ENCODE data around the gene MOXD1. TPM values are rescaled to one million over a fixed set of nuclear protein-coding genes. Genes with fewer than 3 reads are reported as not detected.

The MOXD1 gene
- total and polyA plus RNA-seq, 5 donors from 2014 or later: not detected

DNA sequence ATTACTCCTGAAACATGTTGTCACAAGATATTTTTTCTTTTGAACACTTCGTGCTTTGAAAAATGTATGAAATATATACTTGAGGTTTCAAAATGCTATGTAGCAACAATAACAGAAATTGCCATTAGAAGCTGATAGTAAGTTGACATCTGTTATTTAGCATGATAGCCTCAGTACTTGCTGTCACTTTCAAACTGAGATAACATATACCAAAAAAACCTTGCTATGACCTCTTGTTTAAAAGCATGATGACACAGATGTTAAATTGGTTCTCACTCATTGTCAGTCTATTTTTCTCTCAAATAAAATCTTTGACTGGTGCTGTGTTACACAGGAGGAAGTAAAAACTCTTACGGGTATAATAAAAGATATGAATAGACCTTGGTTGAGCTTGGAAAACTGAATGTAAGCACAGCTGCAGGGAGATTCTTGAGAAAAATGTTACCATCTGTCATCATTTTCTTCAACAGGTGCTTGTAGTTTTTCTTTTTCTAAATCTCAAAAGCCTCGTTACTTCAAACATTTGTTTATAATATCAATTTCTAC lies 18.6 kb downstream of the MOXD1 start:
- H3K4me1 Mint-ChIP-seq: no peaks in the 10 kb centered on the region
- H3K36me3 Mint-ChIP-seq: no peaks in the 10 kb centered on the region
- H3K9me3 Mint-ChIP-seq: peaks cover 0 to 4% (median 0%) of the 10 kb centered on the region in 7 donors
- Histone ChIP-seq H3K9me3 (ENCODE audit: control insufficient read depth in 2 of 2, low read length in 2 of 2) (no peaks in the 10 kb centered on the region), H3K4me3 (ENCODE audit: low read depth, low read length) (no peak overlapping the region), H3K36me3 (ENCODE audit: control insufficient read depth, insufficient read depth, low read length) (no peaks in the 10 kb centered on the region), H3K4me1 (ENCODE audit: control insufficient read depth, insufficient read depth, low read length, poor library complexity, severe bottlenecking) (no peaks in the 10 kb centered on the region), H3K27me3 (ENCODE audit: control insufficient read depth, insufficient read depth, low read length) (no peaks in the 10 kb centered on the region), H3K27ac (ENCODE audit: insufficient read depth, low read length, poor library complexity, severe bottlenecking) (no peak overlapping the region)
- no peak overlapping the region for H3K27ac Mint-ChIP-seq
- peaks cover 32% of the 10 kb centered on the region for H3K27me3 Mint-ChIP-seq
- ATAC-seq (ENCODE audit: low read depth in 2 of 2) (no peak), DNase-seq (no peak)
- H3K4me3 Mint-ChIP-seq: no peak overlapping the region

DNA sequence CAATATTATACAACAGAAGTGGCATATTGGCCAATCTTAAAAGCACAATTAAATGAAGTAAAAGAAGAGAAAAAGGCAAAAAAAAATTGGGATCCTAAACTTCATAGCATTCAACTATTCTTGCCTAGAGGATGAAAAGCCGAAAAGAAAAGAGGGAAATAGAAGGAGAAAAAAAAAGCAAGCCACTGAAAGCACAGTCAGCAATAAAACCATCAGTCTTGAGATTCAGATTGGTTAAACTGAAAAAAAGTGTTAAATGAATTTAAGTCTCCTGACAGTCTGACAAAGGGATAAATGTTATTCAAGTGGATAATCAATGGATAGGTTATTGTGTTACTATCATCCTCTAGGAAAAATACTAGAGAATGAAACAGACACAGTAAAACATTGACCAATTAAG lies 19.9 kb downstream of the MOXD1 start:
- Histone ChIP-seq H3K27ac (ENCODE audit: insufficient read depth, low read length, poor library complexity, severe bottlenecking) (no peak overlapping the region), H3K27me3 (ENCODE audit: control insufficient read depth, insufficient read depth, low read length) (no peaks in the 10 kb centered on the region), H3K4me1 (ENCODE audit: control insufficient read depth, insufficient read depth, low read length, poor library complexity, severe bottlenecking) (no peaks in the 10 kb centered on the region), H3K9me3 (ENCODE audit: control insufficient read depth in 2 of 2, low read length in 2 of 2) (no peaks in the 10 kb centered on the region), H3K4me3 (ENCODE audit: low read depth, low read length) (no peak overlapping the region), H3K36me3 (ENCODE audit: control insufficient read depth, insufficient read depth, low read length) (no peaks in the 10 kb centered on the region)
- no peaks in the 10 kb centered on the region for H3K36me3 Mint-ChIP-seq
- no peak overlapping the region for H3K27ac Mint-ChIP-seq
- ATAC-seq (ENCODE audit: low read depth in 2 of 2) (no peak), DNase-seq (no peak)
- H3K4me3 Mint-ChIP-seq: no peak overlapping the region
- no peaks in the 10 kb centered on the region for H3K4me1 Mint-ChIP-seq
- H3K9me3 Mint-ChIP-seq: peaks cover 0 to 4% (median 0%) of the 10 kb centered on the region in 7 donors
- peaks cover 24% of the 10 kb centered on the region for H3K27me3 Mint-ChIP-seq

DNA sequence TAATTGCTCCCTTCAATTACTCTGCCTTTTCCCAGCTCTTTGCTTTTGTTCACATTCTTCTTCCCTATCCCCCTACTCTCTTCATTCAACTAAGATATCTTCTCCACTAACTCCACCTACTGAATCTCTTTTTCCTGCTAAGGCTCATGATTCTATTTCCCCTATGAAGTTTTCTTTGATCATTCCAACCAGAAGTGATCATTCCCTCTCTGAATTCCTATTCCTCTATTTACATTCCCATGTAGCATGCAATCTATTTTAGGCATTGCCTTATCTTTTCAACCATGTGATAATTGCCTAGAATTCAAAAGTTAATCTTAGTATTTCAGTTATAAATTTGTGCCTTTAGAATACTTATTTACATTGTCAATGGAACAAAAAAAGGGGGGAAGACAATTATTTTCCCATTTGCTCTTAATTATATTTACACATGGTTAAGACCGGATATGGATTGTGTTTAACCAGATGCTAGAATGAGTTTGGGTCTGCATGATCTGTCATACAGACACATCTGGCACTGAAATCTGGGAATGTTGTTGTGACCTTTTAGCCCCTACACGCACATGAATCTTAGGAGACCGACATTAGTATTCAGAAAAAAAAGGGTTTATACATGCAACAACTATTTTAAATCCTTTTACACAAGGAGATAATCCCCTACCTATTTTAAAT lies 20.8 kb downstream of the MOXD1 start:
- no peaks in the 10 kb centered on the region for H3K4me1 ChIP-seq (ENCODE audit: control insufficient read depth, insufficient read depth, low read length, poor library complexity, severe bottlenecking)
- ATAC-seq (ENCODE audit: low read depth in 2 of 2) (no peak), DNase-seq (no peak)
- peaks cover 0 to 4% (median 0%) of the 10 kb centered on the region in 7 donors for H3K9me3 Mint-ChIP-seq
- peaks cover 24% of the 10 kb centered on the region for H3K27me3 Mint-ChIP-seq
- H3K4me3 Mint-ChIP-seq: no peak overlapping the region
- H3K4me1 Mint-ChIP-seq: no peaks in the 10 kb centered on the region
- H3K27ac Mint-ChIP-seq: no peak overlapping the region
- no peaks in the 10 kb centered on the region for H3K36me3 ChIP-seq (ENCODE audit: control insufficient read depth, insufficient read depth, low read length)
- no peak overlapping the region for H3K4me3 ChIP-seq (ENCODE audit: low read depth, low read length)
- no peak overlapping the region for H3K27ac ChIP-seq (ENCODE audit: insufficient read depth, low read length, poor library complexity, severe bottlenecking)
- H3K36me3 Mint-ChIP-seq: no peaks in the 10 kb centered on the region
- H3K9me3 ChIP-seq (ENCODE audit: control insufficient read depth in 2 of 2, low read length in 2 of 2): no peaks in the 10 kb centered on the region
- H3K27me3 ChIP-seq (ENCODE audit: control insufficient read depth, insufficient read depth, low read length): no peaks in the 10 kb centered on the region

DNA sequence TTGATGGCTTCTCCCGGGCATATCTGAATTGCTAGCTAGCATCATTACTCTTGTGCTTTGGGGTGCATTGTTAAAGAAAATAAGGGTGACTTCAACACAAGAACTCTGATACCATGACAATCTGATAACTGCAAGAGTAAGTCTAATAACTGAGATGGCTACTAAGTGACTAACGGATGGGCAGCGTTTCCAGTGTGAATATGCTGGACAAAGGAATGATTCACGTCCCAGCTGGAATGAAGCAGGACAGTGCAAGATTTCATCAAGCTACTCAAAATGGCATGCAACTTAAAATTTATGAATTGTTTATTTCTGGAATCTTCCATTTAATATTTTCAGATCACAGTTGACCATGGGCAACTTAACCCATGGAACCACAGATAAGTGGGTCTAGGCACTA lies 31.7 kb downstream of the MOXD1 start:
- H3K4me1 ChIP-seq (ENCODE audit: control insufficient read depth, insufficient read depth, low read length, poor library complexity, severe bottlenecking): no peaks in the 10 kb centered on the region
- Mint-ChIP-seq H3K36me3 (no peaks in the 10 kb centered on the region), H3K9me3 (no peaks in the 10 kb centered on the region), H3K4me1 (peaks cover 0 to 2% (median 0%) of the 10 kb centered on the region in 4 donors), H3K27me3 (peaks cover 24% of the 10 kb centered on the region), H3K4me3 (no peak overlapping the region), H3K27ac (no peak overlapping the region)
- H3K36me3 ChIP-seq (ENCODE audit: control insufficient read depth, insufficient read depth, low read length): no peaks in the 10 kb centered on the region
- no peak for DNase-seq
- ATAC-seq (ENCODE audit: low read depth in 2 of 2): no peak
- H3K27me3 ChIP-seq (ENCODE audit: control insufficient read depth, insufficient read depth, low read length): peaks cover 8% of the 10 kb centered on the region
- no peak overlapping the region for H3K27ac ChIP-seq (ENCODE audit: insufficient read depth, low read length, poor library complexity, severe bottlenecking)
- H3K9me3 ChIP-seq (ENCODE audit: control insufficient read depth in 2 of 2, low read length in 2 of 2): no peaks in the 10 kb centered on the region
- H3K4me3 ChIP-seq (ENCODE audit: low read depth, low read length): no peak overlapping the region

DNA sequence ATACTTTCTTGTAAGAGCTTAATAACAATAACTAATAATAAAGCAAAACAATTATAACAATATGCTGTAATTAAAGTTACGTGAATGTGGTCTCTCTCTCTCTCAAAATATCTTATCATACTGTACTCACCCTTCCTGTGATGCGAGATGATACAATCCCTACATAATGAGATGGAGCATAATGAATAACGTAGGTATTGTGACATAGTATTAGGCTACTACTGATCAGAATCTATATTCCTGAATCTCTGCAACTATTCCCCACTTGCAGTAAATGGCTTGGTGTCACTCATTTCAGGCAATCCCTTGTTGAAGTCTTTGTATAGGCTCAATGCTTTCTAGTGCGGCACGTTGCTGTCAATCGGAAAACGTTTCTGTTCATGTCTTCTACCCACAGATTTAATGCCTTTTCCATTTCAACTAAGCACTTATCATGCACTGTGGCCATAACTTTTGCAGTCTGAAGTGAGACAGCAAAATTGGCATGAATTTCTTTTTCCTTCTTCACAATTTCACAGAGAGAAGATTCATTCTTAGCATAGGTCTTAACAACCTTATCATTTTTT lies 32.3 kb downstream of the MOXD1 start:
- H3K4me3 Mint-ChIP-seq: no peak overlapping the region
- Histone ChIP-seq H3K4me3 (ENCODE audit: low read depth, low read length) (no peak overlapping the region), H3K4me1 (ENCODE audit: control insufficient read depth, insufficient read depth, low read length, poor library complexity, severe bottlenecking) (no peaks in the 10 kb centered on the region), H3K9me3 (ENCODE audit: control insufficient read depth in 2 of 2, low read length in 2 of 2) (no peaks in the 10 kb centered on the region), H3K36me3 (ENCODE audit: control insufficient read depth, insufficient read depth, low read length) (no peaks in the 10 kb centered on the region), H3K27ac (ENCODE audit: insufficient read depth, low read length, poor library complexity, severe bottlenecking) (no peak overlapping the region), H3K27me3 (ENCODE audit: control insufficient read depth, insufficient read depth, low read length) (peaks cover 8% of the 10 kb centered on the region)
- no peaks in the 10 kb centered on the region for H3K9me3 Mint-ChIP-seq
- peaks cover 23% of the 10 kb centered on the region for H3K27me3 Mint-ChIP-seq
- ATAC-seq (ENCODE audit: low read depth in 2 of 2): no peak
- no peak for DNase-seq
- H3K4me1 Mint-ChIP-seq: peaks cover 0 to 2% (median 0%) of the 10 kb centered on the region in 4 donors
- H3K36me3 Mint-ChIP-seq: no peaks in the 10 kb centered on the region
- H3K27ac Mint-ChIP-seq: no peak overlapping the region

DNA sequence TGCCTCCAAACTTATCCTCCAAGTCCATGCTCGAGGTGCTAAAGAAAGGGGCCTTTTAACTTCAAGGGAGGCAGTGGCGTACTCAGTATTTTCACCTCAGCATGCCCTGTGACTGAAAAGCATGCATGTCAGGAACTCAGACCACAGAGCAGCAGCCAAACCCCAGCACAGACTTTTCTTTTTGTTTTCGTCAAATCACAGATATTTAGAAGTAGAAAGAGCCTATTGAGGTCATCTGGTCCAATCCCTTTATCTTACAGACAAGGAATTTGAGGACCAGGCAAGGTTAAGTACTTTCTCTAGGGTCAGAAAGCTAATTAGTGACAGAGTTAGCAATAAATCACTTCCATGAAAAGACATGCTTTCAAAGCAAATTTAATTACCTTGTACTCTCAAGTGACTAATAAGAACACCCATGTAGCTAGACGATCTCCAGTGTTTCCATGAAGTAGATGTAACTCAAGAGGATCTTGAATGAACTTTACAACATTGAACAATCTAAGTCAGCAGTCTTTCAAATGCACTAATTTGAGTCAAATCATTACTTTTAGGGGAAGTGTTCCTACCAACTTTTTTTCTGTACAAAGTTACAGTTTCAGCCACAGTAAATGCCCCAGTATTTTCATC lies 35.9 kb downstream of the MOXD1 start:
- H3K4me3 ChIP-seq (ENCODE audit: low read depth, low read length): no peak overlapping the region
- no peaks in the 10 kb centered on the region for H3K9me3 Mint-ChIP-seq
- peaks cover 0 to 2% (median 0%) of the 10 kb centered on the region in 4 donors for H3K4me1 Mint-ChIP-seq
- no peaks in the 10 kb centered on the region for H3K4me1 ChIP-seq (ENCODE audit: control insufficient read depth, insufficient read depth, low read length, poor library complexity, severe bottlenecking)
- no peaks in the 10 kb centered on the region for H3K36me3 ChIP-seq (ENCODE audit: control insufficient read depth, insufficient read depth, low read length)
- H3K36me3 Mint-ChIP-seq: no peaks in the 10 kb centered on the region
- no peaks in the 10 kb centered on the region for H3K9me3 ChIP-seq (ENCODE audit: control insufficient read depth in 2 of 2, low read length in 2 of 2)
- peak in 1 of 3 donors; percentile 20 for DNase-seq
- no peak overlapping the region for H3K27ac Mint-ChIP-seq
- no peak overlapping the region for H3K4me3 Mint-ChIP-seq
- H3K27me3 Mint-ChIP-seq: peaks cover 19% of the 10 kb centered on the region
- ATAC-seq (ENCODE audit: low read depth in 2 of 2): no peak
- H3K27me3 ChIP-seq (ENCODE audit: control insufficient read depth, insufficient read depth, low read length): peaks cover 8% of the 10 kb centered on the region
- no peak overlapping the region for H3K27ac ChIP-seq (ENCODE audit: insufficient read depth, low read length, poor library complexity, severe bottlenecking)

DNA sequence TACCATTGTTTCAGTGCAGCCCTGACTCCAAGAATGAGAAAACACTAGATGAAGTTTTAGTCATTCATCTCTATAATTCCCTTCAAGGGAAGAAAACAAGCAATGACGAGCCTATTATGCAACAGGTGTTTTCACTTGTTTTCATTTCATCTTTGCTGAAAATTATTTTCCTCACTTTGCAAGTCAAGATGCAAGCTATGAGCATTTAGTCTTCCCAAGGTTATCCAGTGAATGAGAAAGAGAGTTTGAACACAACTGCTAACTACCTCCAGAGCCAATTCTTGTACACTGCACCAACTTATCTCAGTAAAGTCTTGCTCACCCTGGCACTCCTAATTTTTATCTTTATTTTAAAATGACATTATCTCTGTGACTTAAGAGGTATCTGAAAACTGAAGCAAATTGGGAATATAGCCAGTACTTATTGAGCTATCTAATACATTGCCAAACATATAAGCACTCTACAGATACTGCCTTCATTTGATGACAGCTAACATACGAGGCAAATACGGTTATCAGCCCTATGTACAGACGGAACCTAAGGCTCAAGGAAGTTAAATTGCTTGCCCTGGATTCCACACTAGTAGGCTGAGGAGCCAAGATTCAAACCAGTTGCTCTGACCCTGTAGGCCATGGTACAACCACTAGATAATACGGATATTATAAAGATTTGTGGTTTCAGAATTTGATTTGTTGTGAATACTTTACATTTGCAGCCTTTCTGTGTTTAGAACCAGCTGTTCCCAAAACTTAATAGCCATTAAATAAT lies 36.8 kb downstream of the MOXD1 start:
- no peak overlapping the region for H3K4me3 Mint-ChIP-seq
- no peak overlapping the region for H3K27ac ChIP-seq (ENCODE audit: insufficient read depth, low read length, poor library complexity, severe bottlenecking)
- no peaks in the 10 kb centered on the region for H3K9me3 Mint-ChIP-seq
- H3K4me1 Mint-ChIP-seq: peaks cover 0 to 2% (median 0%) of the 10 kb centered on the region in 4 donors
- no peaks in the 10 kb centered on the region for H3K4me1 ChIP-seq (ENCODE audit: control insufficient read depth, insufficient read depth, low read length, poor library complexity, severe bottlenecking)
- H3K36me3 ChIP-seq (ENCODE audit: control insufficient read depth, insufficient read depth, low read length): no peaks in the 10 kb centered on the region
- no peaks in the 10 kb centered on the region for H3K9me3 ChIP-seq (ENCODE audit: control insufficient read depth in 2 of 2, low read length in 2 of 2)
- DNase-seq: no peak
- ATAC-seq (ENCODE audit: low read depth in 2 of 2): no peak
- peak overlapping the region in 1 of 3 donors; percentile 4 for H3K27ac Mint-ChIP-seq
- H3K27me3 Mint-ChIP-seq: peaks cover 19% of the 10 kb centered on the region
- no peak overlapping the region for H3K4me3 ChIP-seq (ENCODE audit: low read depth, low read length)
- no peaks in the 10 kb centered on the region for H3K36me3 Mint-ChIP-seq
- peaks cover 8% of the 10 kb centered on the region for H3K27me3 ChIP-seq (ENCODE audit: control insufficient read depth, insufficient read depth, low read length)
